Cerebellar cortex (tissue), 1 donor: Measurements from ENCODE around the gene HIGD2A.
"Not testable (repeated sequence)": the region's sequence is repeated elsewhere in the genome, so short reads cannot be mapped to it uniquely, and the experiment has no call there.

Experiments used
- DNase-seq: peaks from one replicate; pipeline ENCODE4 v3.0.0-alpha.2; 2015; ENCODE audit warnings: low spot score

HIGD2A gene

DNA sequence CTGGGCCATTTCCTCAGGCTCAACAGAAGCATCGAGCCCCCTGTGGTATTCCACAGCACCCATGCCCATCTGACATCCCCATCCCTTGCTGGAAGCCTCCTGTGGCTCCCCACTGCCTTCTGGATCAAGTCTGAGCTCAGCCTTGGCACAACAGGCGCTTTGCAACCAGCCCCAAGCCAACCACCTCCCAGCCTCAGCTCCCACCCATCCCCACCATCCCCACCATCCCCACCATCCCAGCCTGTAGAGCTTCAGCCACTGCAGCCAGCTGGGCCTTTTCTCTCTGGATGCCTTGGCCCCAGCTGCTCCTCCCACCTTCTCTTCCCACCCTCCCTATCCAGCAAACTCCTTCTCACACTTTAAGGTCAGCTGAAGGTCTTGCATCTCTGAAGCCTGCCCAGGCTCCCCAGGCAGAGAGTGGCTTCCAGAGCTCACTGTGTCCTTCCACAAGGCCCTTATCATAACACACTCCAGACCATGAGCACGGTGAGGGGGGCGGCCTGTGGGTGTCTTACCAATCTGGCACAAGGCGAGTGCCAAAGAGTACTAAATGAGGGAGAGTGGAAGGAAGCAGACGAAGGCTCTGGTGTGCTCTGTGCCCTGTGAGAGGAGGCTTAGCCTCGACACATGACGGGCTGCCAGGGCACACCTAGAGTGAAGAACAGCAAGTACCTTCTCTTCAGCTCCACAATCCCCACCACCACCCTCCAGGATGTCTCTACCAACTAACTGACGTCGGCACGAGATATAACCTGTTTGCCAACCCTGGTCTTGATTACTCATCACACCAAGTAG, 6.5 kb downstream of the HIGD2A start:
- no peak for DNase-seq

DNA sequence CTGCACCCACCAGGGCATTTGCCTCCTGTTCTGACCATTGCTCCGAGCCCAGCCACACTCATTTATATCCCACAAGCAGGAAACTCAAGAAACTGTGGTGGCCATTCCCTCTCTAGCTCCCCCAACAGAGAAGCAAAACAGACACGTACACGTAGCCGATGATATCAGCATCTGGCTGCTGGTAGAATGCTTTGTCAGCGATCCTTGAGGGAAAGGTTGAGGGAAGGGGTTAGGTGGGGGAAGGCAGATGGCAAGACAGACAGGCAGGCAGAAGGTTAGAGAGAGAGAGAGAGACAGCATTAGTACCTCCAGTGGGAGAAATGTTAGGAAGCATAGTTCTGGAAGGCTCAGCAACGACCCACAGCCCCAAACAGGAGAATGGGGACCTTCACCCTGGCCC, 7.8 kb downstream of the HIGD2A start:
- no peak for DNase-seq

DNA sequence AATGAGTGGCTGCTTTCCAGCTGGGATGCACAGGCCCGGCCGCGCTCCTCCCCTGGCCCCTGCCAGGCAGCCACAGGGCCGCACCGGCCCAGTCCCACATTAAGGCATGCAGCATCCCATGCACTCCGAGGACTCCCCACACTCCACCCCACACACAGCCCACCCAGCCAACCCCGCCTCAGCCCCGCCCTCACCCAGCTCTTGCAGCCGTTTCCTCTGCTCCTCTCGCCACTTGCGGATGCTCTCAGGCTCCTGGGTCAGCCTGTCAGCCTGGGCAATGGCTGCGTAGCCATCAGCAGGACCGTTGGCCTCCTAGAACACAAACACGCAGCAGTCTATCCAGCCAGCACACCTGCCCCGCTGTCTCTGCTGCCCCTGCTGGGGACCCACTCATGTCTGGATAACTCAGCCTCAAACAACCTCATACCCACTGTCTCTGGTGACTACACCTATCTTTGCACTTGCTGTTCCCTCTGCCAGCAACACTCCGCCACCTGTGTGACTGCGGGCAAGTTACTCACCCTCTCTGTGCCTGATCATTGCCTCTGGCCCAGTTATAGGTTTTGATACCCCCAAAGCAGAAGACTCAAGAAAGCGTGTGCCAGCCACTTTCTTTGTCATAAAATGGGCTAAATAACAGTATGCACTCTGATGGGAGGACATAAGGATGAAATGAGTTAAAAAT, 9.3 kb downstream of the HIGD2A start:
- no peak for DNase-seq

DNA sequence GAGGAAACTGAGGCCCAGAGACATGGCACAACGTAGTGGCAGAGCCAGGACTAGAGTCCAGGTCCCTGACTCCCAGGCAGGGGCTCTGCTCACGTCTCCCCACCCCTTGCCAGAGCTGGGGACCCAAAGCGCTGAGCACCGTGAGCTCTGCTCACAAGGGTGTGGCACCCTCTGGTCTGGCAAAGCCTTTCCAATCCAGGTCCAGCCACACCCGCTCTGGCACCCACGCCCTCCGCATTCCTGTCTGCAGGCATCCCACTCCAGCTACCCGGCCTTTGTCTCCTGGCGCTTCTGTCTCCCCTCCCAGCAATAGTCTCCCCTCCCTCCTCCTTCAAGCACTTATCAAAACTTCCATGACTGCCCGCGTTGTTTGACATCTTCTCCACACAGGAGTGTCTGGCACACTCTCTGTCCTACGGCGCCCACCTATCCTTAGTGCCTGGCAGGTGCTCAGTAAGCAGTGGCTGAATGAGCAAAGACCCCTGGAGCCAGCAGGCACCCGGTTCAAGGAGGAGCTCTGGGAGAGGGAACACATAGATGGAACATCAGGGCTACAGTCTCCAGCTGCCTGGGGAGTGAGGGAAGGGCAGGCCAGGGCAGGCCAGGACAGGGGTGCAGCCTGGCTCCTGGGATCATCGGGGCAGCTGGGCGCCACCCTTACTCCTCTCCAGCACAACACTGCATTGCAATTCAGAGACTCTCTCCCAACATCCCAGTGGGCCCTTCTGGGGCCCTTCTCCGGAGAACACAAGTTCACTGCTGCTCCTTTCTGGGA, 12.0 kb downstream of the HIGD2A start:
- DNase-seq: no peak

DNA sequence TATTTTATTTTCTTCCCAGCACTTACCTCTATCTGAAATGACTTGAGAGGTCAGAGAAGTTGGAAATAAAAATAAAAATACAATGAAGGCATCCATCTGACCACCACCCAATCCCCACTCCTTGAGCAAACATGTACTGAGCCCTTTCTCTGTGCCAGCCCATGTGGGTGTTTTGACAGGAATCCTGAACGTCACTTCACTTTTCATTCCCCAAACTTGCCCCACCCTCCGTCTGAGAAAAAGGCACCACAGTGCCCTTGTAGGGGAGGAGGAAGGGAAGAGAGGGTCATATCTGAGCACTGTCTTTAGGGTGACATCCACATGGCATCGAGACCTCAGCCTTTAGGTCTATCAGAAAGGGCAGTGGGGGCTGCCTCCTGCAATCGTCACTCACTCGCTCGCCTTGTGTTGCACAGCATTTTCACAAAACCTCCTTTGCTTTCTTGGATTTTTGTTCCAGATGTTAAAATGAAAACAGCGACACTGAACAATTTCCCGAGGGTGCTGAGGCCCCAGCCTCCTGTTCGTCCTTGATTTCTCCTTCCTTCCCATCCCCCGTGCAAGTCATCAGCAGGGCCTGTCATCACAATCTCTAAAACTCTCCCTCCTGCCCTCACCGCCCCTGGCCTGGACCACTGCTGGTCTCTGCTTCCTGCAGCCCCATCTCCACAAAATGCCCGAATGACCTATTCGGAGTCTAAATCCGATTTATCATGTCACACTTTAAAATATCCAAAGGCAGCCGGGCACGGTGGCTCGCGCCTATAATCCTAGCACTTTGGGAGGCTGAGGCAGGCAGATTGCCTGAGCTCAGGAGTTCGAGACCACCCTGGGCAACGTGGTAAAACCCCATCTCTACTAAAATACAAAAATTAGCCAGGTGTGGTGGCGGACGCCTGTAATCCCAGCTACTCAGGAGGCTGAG, 13.0 kb downstream of the HIGD2A start:
- no peak for DNase-seq

DNA sequence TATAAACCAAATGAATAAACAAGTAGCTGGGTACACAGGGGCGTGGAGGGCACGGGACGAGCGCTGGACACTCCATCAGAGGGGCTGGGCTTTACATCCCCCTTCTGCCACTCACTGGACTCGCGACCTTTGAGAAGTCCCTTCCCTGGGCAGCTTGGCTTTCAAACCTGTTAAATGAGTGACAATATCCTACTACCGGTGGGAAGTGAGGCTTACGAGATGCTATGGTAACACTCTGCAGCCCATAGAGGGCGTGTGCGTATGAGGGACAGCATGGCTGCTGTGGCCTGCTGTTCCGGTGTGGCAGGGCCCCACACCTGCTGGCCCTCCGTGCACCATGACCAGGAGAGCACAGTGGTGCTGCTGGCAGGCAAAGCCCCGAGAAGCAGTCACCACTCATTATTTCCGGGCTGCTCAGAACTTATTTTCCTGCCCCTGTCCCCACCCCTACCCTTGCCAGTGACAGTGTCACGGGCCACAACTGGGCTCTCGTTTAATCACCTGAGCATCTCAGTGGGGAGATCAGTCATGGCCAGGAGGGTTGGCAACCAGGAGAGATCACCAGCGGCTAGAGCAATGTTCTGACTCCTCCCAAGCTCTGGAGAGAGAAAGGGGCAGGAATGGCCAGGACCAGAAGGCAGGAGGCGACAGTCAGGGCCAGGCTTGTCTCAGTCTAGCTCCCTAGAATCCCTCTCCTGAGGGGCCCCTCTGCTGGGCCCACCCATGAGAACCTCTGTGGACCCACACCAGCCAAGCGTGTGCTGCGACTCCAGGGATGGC, 17.3 kb downstream of the HIGD2A start:
- DNase-seq: no peak

DNA sequence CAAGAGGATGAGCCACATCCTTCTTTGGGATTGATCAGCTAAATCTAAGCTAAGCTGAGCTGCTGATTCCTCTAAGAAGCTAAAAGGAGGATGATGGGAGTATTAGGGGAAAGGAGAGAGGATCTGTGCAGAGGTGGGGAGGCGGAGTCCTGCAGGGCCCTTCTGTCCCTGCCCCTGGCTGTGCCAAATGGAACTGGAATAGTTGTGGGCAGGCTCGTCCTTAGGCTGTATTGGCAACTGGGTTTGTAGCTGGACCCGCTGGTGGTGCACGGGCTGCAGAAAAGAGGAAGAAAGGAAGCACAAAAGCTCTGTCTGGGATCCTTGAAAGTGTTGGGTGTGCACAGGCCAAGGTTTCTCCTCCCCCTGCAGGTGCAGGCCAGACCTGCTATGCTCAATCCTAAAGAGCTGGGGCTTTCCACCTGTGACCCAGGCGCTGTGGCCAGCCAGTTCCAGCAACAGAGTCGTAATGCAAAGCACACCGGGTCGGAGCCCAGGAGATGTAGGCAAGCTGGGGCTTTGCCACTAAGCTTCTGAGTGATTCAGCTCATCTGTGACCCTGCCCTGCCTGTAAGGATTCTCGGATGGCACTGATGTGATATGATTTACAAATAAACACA, 18.0 kb downstream of the HIGD2A start:
- no peak for DNase-seq

DNA sequence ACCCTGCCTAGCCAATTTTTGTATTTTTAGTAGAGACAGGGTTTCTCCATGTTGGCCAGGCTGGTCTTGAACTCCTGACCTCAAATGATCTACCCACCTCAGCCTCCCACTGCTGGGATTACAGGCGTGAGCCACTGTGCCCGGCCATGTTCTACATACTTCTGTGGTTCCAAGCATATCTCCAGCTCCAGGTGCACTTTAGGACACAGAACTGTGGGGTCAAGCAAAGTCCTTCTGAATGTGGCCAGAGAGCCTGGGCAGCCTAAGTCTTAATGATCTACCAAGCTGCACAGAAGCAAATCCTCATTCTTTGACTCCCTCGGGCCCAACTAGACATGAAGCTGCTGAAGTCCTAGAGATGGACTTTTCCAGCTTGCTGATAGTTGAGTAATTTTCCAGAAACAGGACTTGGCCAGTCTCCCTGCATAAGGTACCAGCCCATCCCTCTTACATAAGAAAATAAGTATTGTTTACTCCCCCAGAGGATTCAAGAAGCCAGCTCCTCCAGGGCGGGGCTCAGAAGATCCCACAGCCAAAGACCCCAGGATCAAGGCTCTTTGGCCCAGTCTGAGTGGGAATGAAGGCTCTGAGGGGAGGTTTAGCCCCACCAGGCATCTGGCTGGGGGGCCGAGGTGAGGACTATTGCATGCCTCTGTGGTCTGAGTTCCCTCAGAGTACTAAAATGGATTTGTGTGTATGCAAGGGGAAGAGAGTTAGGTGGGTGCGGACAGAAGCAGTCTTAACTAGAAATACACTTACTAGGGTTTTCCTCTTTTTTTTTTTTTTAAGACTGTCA, 19.1 kb downstream of the HIGD2A start:
- no peak for DNase-seq

DNA sequence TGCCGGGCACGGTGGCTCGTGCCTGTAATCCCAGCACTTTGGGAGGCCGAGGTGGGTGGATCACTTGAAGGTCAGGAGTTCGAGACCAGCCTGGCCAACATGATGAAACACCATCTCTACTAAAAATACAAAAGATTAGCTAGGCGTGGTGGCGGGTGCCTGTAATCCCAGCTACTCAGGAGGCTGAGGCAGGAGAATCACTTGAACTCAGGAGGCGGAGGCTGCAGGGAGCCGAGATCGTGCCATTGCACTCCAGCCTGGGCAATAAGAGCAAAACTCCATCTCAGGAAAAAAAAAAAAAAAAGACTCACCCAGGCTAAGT, 19.7 kb downstream of the HIGD2A start:
- DNase-seq: not testable (repeated sequence)

DNA sequence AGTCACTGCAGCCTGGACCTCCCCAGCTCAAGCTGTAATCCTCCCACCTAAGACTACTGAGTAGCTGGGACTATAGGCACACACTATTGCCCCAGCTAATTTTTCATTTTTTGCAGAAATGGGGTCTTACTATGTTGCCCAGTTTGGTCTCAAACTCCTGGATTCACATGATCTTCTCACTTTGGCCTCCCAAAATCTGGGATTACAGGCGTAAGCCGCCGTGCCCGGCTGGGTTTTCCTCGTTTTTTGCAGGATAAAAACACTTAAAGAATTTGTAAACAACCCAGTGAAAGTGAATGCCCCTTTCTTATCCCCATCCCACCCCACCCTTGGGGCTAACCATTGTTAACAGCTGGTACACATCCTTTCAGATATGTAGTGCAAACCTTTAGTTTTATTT, 20.0 kb downstream of the HIGD2A start:
- DNase-seq: no peak

DNA sequence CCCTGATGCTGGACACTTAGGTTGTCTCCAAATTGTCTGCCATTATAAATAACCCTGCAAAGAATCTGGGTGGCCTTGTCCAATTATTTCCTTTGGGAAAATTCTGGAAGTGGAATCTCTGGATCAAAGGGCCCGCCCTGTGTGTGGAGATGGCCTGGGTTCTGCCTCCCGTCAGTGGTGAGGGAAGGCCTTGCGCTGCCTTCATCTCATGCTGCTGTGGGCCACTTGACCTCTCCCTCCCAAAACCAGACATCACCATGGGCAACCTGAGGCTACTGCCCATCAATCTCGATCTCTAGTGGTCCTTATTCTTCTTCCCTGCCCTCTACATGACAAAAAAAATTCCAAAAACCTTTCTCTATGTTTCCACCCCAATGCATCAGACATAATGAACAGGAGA, 21.2 kb downstream of the HIGD2A start:
- no peak for DNase-seq

DNA sequence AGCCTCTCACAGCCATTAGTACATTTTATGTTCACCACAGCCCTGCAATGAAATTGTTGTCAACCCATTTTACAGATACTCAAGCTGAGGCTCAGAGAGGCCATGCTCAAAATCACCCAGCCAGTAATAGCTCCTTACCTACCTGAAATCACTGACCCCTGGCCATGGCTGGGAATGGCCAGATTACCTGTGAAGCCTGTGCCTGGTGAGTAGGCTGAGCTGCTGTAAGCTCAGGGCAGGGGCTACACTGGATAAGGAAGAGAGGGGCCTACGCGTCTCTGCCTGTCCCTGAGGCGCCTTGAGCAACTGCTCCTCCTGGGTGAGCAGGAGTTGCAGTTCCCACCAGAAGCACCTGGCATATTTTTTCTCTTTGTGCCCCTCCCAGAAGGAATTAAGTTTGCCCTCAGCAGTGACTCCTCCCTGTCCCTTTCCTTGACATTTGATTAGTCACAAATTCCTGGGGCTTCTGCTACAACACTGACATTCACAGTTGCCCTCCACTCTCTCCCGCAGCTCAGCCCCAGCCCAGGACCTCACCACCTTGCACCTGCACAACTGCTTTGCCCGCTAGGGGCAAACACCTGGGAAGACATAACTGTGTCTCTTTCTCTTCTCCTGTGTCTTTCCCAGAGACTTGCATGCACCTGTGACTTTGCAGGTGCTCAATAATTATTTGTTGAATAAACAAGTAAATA, 22.1 kb downstream of the HIGD2A start:
- no peak for DNase-seq

DNA sequence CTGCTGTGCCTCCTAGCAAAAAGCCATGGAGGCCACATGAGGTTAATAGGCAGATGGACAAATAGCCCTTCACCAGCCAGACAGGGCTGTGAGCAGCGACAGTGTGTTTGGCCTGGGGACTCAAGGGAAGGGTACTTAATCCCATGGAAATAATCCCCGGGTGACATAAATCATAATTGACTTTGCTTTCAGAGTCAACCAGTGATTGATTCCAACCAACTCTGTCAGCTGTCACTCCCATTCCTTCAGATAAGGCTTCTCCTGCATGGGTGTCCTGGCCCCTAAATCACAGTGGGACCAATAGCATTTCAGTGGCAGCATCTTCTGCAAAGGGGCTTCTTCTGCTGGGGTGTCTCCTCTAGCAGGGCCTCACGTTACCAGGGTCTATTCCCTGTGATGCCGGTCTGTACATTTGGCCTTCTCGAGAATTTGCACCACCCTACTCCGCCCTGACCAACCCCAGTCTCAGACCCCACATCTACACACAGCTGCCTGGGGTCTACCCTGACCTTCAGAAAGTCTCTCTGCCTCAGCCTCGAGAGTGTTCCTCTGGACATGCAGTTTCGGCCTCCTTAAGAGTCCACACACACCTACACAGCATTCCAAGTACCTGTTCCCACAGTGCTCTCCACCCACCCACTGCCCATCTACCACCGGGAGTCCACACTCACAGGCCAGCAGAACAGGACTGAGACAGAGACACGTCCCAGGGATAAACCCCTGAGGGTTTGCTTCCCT, 24.1 kb downstream of the HIGD2A start:
- DNase-seq: no peak

DNA sequence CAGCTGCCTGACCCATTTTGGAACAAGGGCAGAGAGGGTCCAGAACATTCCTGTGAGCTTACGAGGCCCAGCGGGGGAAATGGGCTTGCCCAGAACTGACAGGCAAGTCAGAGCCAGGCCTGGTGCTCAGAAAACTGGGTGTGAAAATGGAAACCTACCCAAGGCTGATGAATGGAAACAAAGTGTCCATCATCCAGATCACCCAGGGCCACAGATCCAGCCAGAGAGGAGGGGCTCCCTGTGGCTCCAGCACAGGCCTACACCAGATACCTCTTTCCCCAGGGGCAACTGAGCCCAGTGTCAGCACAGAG, 24.7 kb downstream of the HIGD2A start:
- DNase-seq: peak; percentile 22

DNA sequence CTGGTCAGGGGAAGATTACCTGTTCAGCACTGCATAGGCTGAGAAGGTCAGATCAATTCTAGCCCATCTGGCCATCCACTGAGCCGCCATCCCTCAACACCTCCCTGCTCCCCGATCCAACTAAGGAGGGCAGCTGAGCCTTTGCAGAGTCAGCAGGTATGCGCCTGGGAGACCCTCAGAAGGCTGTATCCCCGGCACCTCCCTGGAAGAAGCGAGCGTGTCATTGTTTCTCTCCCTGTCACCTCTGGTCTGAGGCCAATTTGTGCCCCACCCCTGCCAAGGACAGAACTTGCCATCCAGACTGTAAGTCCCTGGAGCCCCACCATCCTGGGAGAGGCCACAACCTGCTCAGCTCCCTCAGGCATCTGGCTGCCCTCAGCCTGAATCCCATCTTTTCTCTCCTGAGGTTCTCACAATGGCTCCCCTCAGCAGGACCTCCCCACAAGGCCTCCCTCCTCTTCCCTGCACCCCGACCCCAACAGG, 25.2 kb downstream of the HIGD2A start:
- DNase-seq: peak; percentile 22

DNA sequence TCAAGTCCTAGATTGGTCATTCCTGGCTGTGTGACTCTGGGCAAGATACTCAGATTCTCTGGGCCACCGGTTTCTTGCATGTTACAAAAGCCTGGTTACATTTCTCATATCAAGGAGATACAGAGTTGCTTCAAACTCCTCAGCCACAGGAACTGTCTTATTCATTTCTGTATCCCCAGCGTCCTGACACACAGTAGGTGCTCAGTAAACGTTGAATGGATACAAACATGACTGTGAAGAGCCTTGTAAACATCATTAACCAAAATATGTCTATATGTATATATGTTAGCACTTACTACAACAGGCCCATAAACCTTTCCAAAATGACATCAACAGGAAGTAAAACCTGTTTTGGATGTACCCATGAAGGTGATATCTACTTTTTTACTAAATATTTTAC, 26.2 kb downstream of the HIGD2A start:
- DNase-seq: no peak

DNA sequence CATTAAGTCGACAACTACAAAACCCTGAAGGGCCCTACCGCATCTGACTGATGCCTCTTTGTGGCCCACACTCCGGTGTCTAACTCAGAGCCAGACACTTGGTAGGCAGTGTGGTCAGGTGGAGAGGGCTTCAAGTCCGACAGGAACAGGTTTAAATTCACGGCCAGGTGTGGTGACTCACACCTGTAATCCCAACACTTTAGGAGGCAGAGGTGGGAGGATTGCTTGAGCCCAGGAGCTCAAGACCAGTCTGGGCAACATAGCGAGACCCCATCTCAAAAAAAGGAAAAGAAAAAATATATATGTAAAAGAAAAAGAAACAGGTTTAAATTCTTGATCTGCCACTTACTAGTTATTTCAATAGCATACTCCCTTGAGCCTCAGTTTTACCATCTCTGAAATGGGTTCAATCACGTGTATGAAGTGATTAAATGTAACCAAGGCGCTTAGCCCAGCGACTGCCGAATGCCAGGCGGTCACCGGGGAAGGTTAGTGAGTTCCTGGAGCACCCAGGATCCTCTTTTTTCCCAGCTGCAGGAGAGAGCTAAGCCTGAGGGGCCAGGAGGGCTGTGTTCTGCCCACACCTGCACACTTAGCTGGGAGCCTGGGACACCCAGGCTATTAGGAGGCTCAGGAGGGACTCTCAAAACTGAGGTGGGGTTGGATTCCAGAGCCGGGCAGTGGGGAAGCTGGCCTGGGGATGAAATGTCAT, 26.8 kb downstream of the HIGD2A start:
- peak; percentile 24 for DNase-seq
